Central memory CD8-positive, alpha-beta T cell (primary cell): Measurements from ENCODE around the gene YEATS4.

Source experiments
- ATAC-seq: fragments of 150-1000 bp; cut with Tn5 transposase; replicated peaks from 2 replicates; pipeline ENCODE4 v1.10.0; 2022; ENCODE audit warnings: mild to moderate bottlenecking, moderate FRiP score, moderate number of reproducible peaks; ENCODE audit not compliant: poor library complexity, severe bottlenecking; ENCODE audit errors: extremely low read depth
- DNase-seq, 2 donors: peaks; one replicate each; pipeline ENCODE4 v3.0.0; 2021; ENCODE audit warnings: low spot score in 2 of 2
- H3K27ac Mint-ChIP-seq: one replicate; pipeline ENCODE4 v1.8.0; 2022; ENCODE audit warnings: low read depth, mild to moderate bottlenecking, moderate library complexity, mixed read lengths
- H3K27me3 Mint-ChIP-seq: one replicate; pipeline ENCODE4 v1.8.0; 2022; ENCODE audit warnings: mixed read lengths
- H3K36me3 Mint-ChIP-seq: one replicate; pipeline ENCODE4 v1.8.0; 2022; ENCODE audit warnings: mild to moderate bottlenecking, moderate library complexity, mixed read lengths; ENCODE audit not compliant: insufficient read depth
- H3K4me1 Mint-ChIP-seq: one replicate; pipeline ENCODE4 v1.8.0; 2022; ENCODE audit warnings: mixed read lengths
- H3K4me3 Mint-ChIP-seq: one replicate; pipeline ENCODE4 v1.8.0; 2022; ENCODE audit warnings: mild to moderate bottlenecking, moderate library complexity, mixed read lengths
- H3K9me3 Mint-ChIP-seq: one replicate; pipeline ENCODE4 v1.8.0; 2022; ENCODE audit warnings: mixed read lengths

YEATS4 gene

GRCh38 chr12:69433653-69434052, 74.1 kb downstream of the YEATS4 start:
- H3K27ac Mint-ChIP-seq = no peak overlapping the region
- H3K27me3 Mint-ChIP-seq = no peaks in the 10 kb centered on the region
- H3K36me3 Mint-ChIP-seq = peaks cover 2% of the 10 kb centered on the region
- no peak overlapping the region for H3K4me3 Mint-ChIP-seq
- no peaks in the 10 kb centered on the region for H3K9me3 Mint-ChIP-seq
- H3K4me1 Mint-ChIP-seq = no peaks in the 10 kb centered on the region
- DNase-seq (no peak), ATAC-seq (no peak)

DNA sequence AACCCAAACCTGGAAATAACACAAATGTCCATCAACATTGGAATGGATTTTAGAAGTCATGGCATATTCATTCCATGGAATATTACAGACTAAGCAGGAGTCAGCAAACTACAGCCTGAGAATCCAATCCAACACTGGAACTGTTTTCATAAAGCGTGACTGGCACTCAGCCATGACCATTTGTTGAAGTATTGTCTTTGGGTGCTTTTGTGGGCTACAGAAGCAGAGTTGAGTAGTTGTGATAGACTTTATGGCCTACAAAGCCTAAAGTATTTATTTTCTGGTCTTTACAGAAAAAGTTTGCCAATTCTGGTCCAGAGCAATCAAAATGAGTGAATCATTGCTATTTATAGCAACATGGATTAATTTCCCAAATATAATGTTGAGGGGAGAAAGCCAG, 76.1 kb downstream of the YEATS4 start:
- Mint-ChIP-seq H3K4me1 (no peaks in the 10 kb centered on the region), H3K9me3 (no peaks in the 10 kb centered on the region), H3K27me3 (no peaks in the 10 kb centered on the region), H3K27ac (no peak overlapping the region), H3K4me3 (no peak overlapping the region), H3K36me3 (peaks cover 2% of the 10 kb centered on the region)
- DNase-seq (no peak), ATAC-seq (no peak)

- H3K4me3 Mint-ChIP-seq = no peak overlapping the region
- DNase-seq (no peak), ATAC-seq (no peak)
- H3K27me3 Mint-ChIP-seq = no peaks in the 10 kb centered on the region
- H3K27ac Mint-ChIP-seq = no peak overlapping the region
- no peaks in the 10 kb centered on the region for H3K9me3 Mint-ChIP-seq
- H3K36me3 Mint-ChIP-seq = peaks cover 2% of the 10 kb centered on the region
- H3K4me1 Mint-ChIP-seq = no peaks in the 10 kb centered on the region
Measured at GRCh38 chr12:69437073-69437472, 77.5 kb downstream of the YEATS4 start.

DNA sequence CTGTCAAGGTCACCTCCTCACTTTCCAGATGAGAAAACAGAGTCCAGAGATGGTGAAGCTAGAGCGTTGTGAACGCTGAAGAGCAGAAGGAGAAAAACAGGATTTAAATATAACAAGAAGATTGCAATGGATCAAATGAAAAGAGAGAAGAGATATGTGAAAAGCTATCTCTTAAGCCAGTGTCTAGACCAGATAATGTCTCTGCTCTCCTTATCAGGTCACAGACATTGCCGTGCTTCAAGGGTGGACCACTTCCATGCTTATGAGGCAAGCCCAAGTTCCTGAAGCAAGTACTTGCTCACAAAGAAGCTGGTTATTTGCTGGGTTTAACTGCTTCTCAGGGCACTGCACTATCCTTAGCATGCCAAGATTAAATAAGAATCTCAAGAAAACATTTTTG, 79.0 kb downstream of the YEATS4 start:
- DNase-seq = no peak
- Mint-ChIP-seq H3K9me3 (no peaks in the 10 kb centered on the region), H3K27me3 (no peaks in the 10 kb centered on the region), H3K4me3 (no peak overlapping the region), H3K27ac (no peak overlapping the region), H3K36me3 (peaks cover 2% of the 10 kb centered on the region), H3K4me1 (no peaks in the 10 kb centered on the region)
- no peak for ATAC-seq

DNA sequence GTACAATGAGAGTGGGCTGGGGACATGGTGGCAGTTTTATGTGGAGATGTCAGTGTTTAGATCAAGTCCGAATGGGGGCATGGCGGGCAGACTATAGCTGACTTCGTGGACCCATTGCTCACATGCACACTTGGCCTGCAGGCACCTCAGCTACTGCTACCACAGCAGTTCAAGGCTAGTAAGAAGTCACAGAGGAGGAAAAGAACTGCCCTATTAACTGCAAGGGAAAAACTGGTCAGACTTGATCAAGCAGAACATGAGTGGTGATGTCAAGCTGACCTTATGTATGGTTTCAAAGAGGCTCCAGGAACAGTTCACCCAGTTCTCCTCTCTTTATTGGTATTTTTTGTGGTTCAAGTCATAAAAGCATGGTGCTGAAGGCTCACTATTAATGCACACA, 80.5 kb downstream of the YEATS4 start:
- ATAC-seq (no peak), DNase-seq (no peak)
- H3K36me3 Mint-ChIP-seq = no peaks in the 10 kb centered on the region
- H3K27me3 Mint-ChIP-seq = no peaks in the 10 kb centered on the region
- no peak overlapping the region for H3K27ac Mint-ChIP-seq
- H3K4me3 Mint-ChIP-seq = no peak overlapping the region
- H3K9me3 Mint-ChIP-seq = no peaks in the 10 kb centered on the region
- H3K4me1 Mint-ChIP-seq = no peaks in the 10 kb centered on the region
